GM21723 (cell line): ENCODE measurements around the gene CCZ1.
"Not testable (repeated sequence)": the region's sequence is repeated elsewhere in the genome, so short reads cannot be mapped to it uniquely, and the experiment has no call there.

ENCODE experiments used
- ATAC-seq: cut with Tn5 transposase; IDR thresholded peaks from one replicate; pipeline ENCODE4 v1.9.1; 2021; ENCODE audit warnings: mild to moderate bottlenecking, moderate library complexity; ENCODE audit not compliant: unreplicated experiment

The CCZ1 gene

GRCh38 chr7:5904726-5905125 is 6.2 kb downstream of the CCZ1 start:
- not testable (repeated sequence) for ATAC-seq

DNA sequence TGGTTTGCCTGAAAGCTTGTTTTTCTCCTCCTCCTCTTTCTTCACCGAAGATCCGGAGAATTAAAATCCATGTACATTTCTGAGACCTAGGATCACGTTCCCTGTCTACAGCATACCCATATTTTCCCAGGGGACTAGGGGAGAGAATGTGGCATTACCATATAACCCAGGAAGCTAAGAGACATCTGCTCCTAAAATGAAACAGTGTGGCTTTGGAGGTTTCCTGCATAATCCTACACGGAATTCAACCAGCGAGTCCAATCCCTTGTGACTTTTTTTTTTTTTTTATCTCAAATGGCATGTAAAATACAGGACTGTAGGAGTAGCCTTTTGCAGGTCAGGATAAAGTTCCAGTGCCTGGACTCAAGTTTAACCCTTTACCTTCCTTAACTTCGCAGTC is 10.3 kb downstream of the CCZ1 start:
- not testable (repeated sequence) for ATAC-seq

DNA sequence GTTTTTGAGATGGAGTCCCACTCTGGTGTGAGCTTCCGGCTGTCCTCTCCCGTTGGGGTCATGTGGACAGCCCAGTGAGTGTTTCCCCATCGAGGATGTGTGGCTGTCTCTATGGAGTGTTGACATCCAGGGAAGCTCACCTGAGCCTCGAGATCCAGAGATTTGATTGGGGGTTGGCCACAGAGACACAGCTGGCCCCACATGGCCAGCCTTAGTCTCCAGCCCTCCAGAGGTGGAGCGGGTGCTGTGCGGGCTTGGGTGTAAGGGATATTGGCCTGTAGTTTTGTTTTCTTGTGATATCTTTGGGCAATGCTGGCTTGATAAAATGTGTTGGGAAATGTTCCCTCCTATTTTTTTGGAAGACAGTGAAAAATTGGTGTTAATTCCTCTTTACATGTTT is 18.0 kb downstream of the CCZ1 start:
- not testable (repeated sequence) for ATAC-seq

GRCh38 chr7:5924180-5924579 is 25.6 kb downstream of the CCZ1 start:
- ATAC-seq: not testable (repeated sequence)

GRCh38 chr7:5924630-5925029 is 26.1 kb downstream of the CCZ1 start:
- ATAC-seq: not testable (repeated sequence)

GRCh38 chr7:5926263-5926870 is 27.8 kb downstream of the CCZ1 start:
- not testable (repeated sequence) for ATAC-seq

- not testable (repeated sequence) for ATAC-seq
These were observed 31.8 kb downstream of the CCZ1 start for GRCh38 chr7:5930290-5930689.

- ATAC-seq: not testable (repeated sequence)
These were observed 32.7 kb downstream of the CCZ1 start for GRCh38 chr7:5931250-5931649.

DNA sequence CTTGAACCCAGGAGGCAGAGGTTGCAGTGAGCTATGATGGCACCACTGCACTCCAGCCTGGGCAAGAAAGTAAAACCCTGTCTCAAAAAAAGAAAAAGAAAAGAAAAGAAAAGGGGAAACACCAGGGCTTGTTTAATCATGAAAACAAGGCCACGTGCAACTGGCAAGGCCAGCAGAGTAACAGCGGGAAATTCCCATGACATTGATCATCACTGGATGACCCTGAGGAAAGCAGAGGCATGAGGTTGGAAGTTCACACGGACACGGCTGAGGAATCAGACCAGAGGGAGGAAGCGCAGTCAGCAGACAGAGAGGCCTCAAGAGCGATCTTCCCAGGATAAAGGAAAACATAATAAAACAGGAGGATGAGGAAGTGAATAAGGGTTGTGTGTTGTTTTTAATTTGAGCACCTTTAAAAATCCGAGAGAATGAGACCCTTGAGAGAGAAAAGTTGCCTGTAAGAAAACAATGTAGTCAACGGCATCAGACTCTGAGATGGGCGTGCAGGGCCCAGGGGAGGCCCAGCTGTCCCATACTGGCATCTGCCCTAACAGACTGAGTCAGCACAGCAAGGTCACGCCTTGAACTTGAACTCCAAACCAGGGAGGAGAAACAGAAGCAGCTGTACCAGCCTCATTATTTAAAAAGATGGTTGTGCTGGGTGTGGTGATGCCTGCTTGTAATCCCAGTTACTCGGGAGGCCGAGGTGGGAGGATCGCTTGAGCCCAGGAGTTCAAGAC is 33.5 kb downstream of the CCZ1 start:
- not testable (repeated sequence) for ATAC-seq

GRCh38 chr7:5934945-5935450 is 36.5 kb downstream of the CCZ1 start:
- ATAC-seq: not testable (repeated sequence)

- not testable (repeated sequence) for ATAC-seq
These were observed 64.7 kb downstream of the CCZ1 start for GRCh38 chr7:5963205-5963604.

DNA sequence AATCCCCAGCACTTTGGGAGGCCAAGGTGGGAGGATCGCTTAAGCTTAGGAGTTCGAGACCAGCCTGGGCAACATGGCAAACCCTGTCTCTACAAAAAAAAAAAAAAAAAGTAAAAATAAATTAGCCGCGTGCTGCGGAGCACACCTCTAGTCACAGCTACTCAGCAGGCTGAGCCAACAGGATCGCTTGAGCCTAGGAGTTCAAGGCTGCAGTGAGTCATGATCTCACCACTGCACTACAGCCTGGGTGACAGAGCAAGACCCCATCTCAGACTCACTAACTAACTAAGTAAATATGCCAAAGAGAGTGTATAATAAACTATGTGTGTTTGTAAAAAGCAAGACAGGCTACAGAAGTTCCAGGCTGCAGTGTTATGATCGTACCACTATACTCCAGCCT is 65.3 kb downstream of the CCZ1 start:
- not testable (repeated sequence) for ATAC-seq

GRCh38 chr7:5970347-5970911 is 71.9 kb downstream of the CCZ1 start, which contains the start of gene RSPH10B:
TSS of gene RSPH10B (minus strand) at chr7:5970689. CDS start at chr7:5967116, 3,573 bp downstream.
- ATAC-seq: not testable (repeated sequence)

GRCh38 chr7:5973580-5973979 is 75.0 kb downstream of the CCZ1 start:
- not testable (repeated sequence) for ATAC-seq
